GM18909 (cell line): ENCODE data around the gene TIGD3.

Experiments used
- ATAC-seq: cut with Tn5 transposase; IDR thresholded peaks from one replicate; pipeline ENCODE4 v1.9.1; 2021; ENCODE audit warnings: mild to moderate bottlenecking; ENCODE audit not compliant: unreplicated experiment, poor library complexity

Gene TIGD3

GRCh38 chr11:65363770-65364169 lies 9.2 kb downstream of the TIGD3 start:
- no peak for ATAC-seq

- no peak for ATAC-seq
Observed at GRCh38 chr11:65366340-65366773, 11.8 kb downstream of the TIGD3 start.

- ATAC-seq, result no peak
Observed at GRCh38 chr11:65370659-65371049, 16.1 kb downstream of the TIGD3 start.

GRCh38 chr11:65373839-65374580 lies 19.5 kb downstream of the TIGD3 start:
- ATAC-seq, result no peak

GRCh38 chr11:65375012-65375411 lies 20.5 kb downstream of the TIGD3 start:
- no peak for ATAC-seq

- ATAC-seq, result no peak
Observed at GRCh38 chr11:65376138-65376713, 21.7 kb downstream of the TIGD3 start.

- no peak for ATAC-seq
Observed at GRCh38 chr11:65377036-65377435, 22.5 kb downstream of the TIGD3 start.

- no peak for ATAC-seq
Observed at GRCh38 chr11:65377777-65378176, 23.2 kb downstream of the TIGD3 start.

- ATAC-seq, result no peak
Observed at GRCh38 chr11:65378208-65378927, 23.8 kb downstream of the TIGD3 start.

GRCh38 chr11:65378928-65379638 lies 24.5 kb downstream of the TIGD3 start:
- no peak for ATAC-seq

- no peak for ATAC-seq
Observed at GRCh38 chr11:65379698-65380459, 25.3 kb downstream of the TIGD3 start.

- no peak for ATAC-seq
Observed at GRCh38 chr11:65380460-65381119, 26.0 kb downstream of the TIGD3 start.

GRCh38 chr11:65381716-65382032 lies 27.1 kb downstream of the TIGD3 start:
- peak; percentile 2 for ATAC-seq

- peak; percentile 66 for ATAC-seq
Observed at GRCh38 chr11:65382033-65382803, 27.7 kb downstream of the TIGD3 start, which contains the start of gene SLC25A45. Gene SLC25A45, minus strand, starts transcription at chr11:65382646. Its CDS starts 695 bp downstream, at chr11:65381951.

- no peak for ATAC-seq
Observed at GRCh38 chr11:65382804-65383368, 28.3 kb downstream of the TIGD3 start.

GRCh38 chr11:65383778-65384177 lies 29.2 kb downstream of the TIGD3 start:
- no peak for ATAC-seq

GRCh38 chr11:65384301-65384889 lies 29.8 kb downstream of the TIGD3 start:
- ATAC-seq, result no peak
